Cardiac fibroblast (primary cell): ENCODE measurements around the gene NOL4L.

Experiments
- DNase-seq, 2 donors: peaks; one replicate each; pipeline versions ENCODE4 v3.0.0 to v3.0.0-alpha.2; 2010; ENCODE audit warnings: low read depth in 2 of 2
- H3K4me3 ChIP-seq, 2 donors: replicated peaks in 1 of 2; 1 replicate in 1 of 2; 2 replicates in 1 of 2; pipeline ENCODE4 v1.5.1; 2011; ENCODE audit warnings: low read depth in 2 of 2, low read length in 2 of 2, mild to moderate bottlenecking in 2 of 2, moderate library complexity in 1 of 2
- TF ChIP-seq, protein P1 (sequence below): IDR thresholded peaks from one replicate; pipeline ENCODE4 v1.5.1; 2011; ENCODE audit warnings: low read depth, mild to moderate bottlenecking, low read length, inconsistent platforms

Gene NOL4L

DNA sequence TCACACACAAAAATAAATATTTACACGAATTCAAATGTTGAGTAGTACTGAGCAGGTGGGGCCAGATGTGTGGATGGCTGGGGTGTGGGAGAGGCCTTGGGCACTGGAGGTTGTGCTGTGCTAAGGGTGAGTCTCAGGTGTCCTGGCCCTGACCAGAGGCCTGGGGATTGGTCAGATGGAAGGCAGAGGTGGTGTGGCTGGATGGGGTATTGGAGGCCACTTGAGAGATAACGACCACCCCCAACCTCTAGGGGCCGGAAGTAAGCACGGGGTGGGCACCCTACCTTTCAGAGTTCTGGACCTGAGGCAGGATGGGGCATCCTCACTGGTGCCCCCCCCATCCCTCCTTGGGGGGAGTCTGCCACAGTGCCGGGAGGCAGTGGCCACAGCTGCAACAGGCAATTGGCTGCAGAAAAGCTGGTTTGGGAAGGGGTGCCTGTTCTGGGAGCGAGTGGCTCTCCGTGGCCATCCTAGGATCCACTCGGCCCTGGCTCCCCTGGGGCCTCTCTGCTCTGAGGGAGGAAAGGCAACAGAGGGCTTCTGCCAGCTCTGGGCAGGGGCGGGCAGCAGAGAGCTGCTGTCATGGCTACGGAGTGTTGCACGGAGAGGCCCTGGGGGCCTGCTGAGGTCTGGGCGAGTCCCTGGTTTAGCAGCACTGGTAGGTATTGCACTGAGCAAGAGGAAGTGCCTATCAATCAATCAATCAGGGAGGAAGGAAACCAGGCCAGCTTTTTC lies 139.4 kb downstream of the NOL4L start:
- H3K4me3 ChIP-seq: no peak overlapping the region
- TF ChIP-seq, protein P1, sequence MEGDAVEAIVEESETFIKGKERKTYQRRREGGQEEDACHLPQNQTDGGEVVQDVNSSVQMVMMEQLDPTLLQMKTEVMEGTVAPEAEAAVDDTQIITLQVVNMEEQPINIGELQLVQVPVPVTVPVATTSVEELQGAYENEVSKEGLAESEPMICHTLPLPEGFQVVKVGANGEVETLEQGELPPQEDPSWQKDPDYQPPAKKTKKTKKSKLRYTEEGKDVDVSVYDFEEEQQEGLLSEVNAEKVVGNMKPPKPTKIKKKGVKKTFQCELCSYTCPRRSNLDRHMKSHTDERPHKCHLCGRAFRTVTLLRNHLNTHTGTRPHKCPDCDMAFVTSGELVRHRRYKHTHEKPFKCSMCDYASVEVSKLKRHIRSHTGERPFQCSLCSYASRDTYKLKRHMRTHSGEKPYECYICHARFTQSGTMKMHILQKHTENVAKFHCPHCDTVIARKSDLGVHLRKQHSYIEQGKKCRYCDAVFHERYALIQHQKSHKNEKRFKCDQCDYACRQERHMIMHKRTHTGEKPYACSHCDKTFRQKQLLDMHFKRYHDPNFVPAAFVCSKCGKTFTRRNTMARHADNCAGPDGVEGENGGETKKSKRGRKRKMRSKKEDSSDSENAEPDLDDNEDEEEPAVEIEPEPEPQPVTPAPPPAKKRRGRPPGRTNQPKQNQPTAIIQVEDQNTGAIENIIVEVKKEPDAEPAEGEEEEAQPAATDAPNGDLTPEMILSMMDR: no peak
- DNase-seq: no peak

DNA sequence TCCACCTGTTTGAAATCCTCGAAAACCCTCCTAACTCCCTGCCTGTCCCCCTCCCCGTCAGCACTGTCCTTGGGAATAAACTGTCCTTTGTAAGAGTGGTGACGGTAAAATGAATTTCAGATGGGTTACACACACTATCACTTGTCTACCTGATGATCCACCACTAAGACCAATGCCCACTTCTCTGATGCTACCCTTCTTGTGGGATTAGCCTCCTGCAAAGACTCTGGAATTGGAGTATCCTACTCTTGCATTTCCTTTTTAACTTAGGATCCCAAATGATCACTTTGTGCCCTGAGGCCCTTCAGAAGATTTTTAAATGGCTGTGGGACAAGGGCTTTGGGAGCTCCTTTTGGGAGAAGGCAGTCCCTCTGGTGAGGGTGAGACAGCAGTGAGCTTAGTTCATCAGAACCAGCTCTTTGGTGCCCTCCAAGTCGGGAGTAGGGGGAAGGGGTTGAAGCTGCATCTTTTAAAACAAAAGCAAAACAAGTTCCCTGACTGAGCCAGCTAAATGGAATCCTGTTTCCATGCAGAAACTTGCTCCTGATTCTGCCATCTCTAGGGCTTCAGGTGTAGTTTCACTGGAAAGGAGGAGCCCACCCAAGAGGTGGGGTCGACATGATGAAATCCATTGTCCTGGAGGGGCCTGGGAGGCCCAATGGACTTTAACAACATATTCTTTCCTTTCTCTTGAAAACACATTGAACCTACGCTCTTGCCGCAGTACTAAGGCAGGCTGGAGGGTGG lies 140.5 kb downstream of the NOL4L start:
- TF ChIP-seq, protein P1: no peak
- no peak for DNase-seq
- no peak overlapping the region for H3K4me3 ChIP-seq

DNA sequence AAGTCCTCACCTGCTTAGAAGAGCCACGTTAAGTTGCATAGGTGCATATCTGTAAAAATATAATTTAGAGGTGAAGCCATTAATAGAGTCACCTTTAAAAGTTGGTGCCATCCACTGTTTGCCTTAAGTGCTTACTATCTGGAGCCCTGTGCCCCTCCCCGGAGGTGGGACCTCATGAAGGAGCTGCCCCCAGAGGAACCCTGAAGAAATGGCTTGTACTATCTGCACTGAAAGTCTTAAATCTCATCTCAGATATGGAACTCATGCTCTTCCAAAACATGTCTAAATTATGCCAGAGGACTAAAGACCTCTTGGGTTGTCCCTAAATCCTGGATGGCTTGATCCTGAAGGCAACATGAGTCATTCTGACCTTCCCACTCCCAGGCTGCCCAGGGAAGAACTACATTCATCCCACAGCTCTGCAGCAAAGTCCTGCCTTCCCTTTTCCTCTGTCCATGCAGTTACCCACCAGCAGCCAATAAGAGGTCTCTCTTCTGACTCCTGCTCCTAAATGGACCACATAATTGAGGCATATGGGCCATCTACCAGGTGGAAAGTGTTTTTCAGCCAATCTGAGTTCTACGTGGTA lies 141.7 kb downstream of the NOL4L start:
- DNase-seq: no peak

DNA sequence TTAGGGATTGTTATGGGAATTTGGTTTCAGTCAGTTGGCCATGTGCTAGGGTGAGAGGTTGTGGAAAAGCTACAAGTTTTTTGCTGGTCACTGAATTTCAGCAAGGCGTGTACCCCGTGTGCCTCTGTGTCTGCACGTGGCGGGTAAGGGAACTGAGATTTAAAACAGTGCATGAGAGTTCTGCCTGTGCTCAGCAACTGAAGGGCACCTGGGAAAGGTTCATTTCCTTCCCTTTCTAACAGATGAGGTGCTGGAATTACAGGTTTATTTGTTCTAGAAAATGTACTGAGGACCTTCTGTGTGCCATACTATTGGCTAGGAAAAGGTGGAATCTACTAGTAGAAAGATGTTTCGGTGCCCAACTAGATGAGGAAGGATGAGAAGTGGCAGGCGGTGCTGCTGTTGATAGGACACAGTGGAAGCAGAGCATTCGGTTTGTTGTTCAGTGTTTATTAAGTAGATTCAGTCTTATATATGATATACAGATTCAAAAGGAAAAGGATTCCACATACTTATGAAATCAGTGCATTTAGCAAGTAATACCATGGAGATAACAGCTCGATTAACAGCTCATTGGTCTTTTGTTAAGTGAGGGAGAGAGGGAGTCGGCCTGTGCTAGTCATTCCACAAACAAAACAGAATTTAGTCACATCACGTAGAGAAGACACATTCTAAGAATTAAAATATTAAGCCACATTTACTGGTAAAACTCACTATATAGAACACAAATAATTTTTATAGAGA lies 142.3 kb downstream of the NOL4L start:
- DNase-seq: no peak
- TF ChIP-seq, protein P1: no peak
- H3K4me3 ChIP-seq: no peak overlapping the region

More for the DNA sequence above, 141.7 kb downstream of the NOL4L start:
- TF ChIP-seq, protein P1: no peak
- H3K4me3 ChIP-seq: no peak overlapping the region

DNA sequence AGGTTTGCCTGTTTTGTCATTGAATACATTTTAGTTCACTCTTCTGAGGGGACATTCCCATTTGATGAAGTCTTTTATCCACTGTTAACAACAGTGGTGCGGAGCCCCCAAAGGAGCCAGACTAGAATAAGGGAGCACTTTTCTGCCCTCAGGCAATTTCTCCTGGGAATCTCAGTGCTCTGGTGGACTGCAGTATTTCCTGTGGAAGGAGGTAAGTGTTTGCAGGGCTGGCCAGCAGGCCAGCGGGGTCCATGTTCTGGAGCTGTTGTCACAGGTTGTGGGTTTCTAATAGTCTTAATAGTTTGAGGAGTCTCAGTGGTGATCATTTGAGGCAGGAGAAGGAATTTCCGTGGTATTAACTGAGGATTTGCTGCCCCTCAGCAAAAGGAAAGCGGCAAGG lies 143.5 kb downstream of the NOL4L start:
- no peak overlapping the region for H3K4me3 ChIP-seq
- no peak for DNase-seq
- TF ChIP-seq, protein P1: no peak

DNA sequence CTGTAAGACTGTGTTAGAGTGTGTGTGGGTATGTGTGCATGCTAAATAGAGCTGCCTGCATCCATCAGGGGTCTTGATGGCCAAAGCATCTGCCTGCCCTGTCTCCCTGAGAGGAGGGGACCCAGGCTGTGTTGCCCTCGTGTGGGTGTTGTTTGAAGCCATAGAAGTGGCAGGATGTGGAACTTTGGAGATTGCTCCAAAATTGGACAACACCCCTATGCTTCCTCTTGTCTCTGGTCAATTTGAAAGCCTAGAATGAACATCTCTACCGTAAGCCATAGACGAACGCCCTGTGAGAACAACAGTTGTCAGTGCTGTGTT lies 144.4 kb downstream of the NOL4L start:
- DNase-seq: no peak
- TF ChIP-seq, protein P1: no peak
- no peak overlapping the region for H3K4me3 ChIP-seq
